GM21723 (cell line): ENCODE results near the gene LIPH.

Source experiments
- ATAC-seq: cut with Tn5 transposase; IDR thresholded peaks from one replicate; pipeline ENCODE4 v1.9.1; 2021; ENCODE audit warnings: mild to moderate bottlenecking, moderate library complexity; ENCODE audit not compliant: unreplicated experiment

Gene LIPH

DNA sequence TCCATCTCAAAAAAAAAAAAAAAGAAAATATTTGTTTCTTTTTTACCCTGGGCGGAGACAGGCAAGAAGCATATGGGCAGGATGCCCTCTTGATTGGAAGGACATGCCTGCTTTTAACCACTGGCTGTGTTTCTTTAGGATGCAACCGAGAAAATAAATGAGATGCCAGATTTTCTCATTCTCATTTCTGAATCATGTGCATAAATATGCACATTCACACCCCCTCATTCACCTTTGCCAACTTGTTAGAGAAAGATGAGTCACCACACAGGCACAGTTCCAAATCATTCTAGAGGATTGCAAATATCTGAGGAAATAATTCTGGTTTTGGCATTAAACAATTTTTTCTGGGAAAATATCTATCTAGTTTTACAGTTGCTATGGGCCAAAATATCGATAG, 3.3 kb downstream of the LIPH start:
- no peak for ATAC-seq

DNA sequence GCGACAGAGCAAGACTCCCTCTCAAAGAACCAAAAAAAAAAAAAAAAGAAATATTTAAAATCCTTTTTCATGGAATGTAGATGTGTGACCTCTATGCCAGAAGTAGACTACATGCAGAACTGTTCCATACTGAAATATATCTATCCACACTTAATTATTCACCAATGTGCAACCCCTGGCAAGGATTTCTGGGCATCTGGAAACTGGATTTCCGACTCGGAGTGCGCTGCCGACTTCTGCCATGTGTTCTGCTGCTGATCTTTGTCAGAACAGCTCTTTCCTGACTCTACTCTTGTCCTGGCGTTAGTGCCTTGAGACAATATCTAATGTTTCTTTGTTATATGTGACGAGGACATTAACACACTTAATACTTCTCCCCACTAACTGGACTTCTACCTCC, 11.7 kb downstream of the LIPH start:
- no peak for ATAC-seq

DNA sequence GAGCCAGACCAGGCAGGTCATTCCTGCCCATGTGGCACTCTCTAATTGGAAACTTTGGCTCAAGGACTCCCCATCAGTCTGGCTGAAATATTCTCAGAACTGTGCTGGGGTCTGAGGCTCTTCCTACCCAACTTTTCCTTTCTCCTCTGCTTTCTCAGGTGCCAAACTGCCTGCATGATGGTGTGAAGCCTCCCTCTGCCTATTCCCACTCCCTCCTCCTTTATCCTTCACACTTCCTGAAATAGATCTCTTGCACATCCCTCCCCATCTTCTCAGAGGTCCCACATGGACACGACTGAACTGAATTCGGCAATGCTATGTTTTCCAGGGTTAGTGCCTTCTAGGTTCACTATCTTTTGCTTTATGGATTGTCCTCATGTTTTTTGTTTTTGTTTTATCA, 12.5 kb downstream of the LIPH start:
- no peak for ATAC-seq

DNA sequence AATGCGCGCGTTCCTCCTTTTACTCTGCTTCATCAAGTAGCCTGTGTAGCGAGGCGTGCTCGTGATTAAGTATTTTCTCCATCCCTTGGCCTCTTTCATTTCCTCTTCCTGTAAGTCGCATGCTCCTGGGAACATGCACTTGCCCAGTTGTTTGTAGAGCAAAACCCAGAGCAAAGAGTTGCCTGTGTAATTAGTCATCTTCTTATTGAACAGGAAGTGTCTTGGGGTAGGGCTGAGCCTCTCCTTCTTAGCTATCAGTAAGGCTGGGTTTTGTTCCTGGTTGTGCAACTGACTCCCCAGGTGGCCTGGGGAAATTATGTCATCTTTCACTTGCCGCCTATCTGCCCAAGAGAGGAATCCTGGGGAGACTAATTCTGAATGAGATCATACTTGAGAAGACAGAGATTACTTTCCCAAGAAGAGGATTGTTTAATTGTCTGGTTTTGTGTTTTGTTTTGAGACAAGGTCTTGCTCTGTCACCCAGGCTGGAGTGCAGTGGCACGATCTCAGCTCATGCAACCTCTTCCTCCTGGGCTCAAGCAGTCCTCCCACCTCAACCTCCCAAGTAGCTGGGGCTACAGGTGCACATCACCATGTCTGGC, 14.9 kb downstream of the LIPH start:
- ATAC-seq, result peak; percentile 98

DNA sequence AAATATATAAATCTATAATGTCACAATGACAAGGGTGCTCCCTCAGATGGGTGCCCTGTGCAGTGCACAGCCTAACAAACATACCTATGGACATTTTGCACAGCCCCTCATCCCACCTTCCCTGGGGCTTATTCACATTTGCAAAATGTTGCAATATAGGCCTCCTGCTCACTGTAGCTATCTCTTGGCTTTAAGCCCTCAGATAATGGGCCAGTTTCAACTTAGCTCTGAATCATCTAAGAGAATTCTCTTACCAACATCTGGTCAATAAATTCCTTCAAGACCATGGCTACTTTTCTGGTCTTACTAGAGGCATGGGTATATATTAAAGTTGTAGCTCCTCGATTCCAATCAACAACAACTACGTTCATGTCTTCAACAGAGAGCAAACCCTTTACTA, 17.9 kb downstream of the LIPH start:
- no peak for ATAC-seq

DNA sequence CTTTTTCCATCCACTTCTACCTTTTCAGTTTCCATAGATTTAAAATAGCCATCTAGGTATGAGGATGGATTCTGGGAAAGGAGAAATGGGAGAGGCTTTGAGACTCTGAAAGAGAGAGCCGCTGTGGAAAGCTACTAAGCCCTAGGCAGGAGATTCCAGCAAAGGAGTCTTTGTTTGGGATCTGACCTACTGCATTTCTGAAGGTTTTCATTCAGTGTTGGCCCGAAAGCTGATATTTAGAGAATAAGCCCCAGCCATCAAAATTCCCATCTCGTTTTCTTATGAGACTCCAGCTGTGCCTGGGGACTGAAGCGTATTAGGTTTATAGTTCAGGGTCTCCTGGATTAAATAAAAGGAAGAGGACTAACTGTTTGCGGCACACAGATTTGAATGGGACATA, 19.5 kb downstream of the LIPH start:
- no peak for ATAC-seq

DNA sequence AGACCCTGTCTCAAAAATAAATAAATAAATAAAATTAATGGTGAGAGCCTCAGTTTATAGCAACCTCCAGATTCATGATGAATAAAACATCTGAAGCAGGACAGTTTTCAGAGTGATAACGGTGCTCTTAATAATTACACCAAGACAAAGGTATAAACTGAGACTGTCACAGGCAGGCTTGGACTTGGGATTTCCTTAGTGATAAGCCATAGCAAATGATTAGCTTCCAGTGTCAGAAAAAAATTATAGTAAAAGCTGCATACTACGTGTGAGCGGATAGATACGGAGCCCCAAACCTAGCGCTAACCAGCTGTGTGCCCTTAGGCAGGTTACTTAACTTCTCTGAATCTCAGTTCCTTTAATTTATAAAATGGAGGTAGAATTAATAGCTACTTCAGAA, 21.5 kb downstream of the LIPH start:
- ATAC-seq, result no peak

DNA sequence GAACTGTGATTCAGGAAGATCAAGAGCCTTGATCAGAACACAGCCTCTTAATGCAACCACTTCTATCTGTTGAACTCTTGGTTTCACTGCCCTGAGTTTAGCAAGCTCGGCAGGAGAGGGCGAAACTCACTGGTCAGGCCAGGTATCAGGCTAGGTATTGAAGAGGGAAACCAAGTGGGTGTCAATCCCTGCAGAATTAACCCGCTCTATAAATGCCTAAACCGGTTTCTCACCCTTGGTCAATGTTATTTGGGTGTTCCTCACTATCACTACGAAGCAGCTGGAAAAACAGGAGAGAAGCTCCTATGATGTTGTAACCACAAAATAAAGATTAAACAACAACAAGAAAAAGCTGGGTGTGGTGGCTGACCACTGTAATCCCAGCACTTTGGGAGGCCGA, 23.9 kb downstream of the LIPH start:
- ATAC-seq, result no peak

DNA sequence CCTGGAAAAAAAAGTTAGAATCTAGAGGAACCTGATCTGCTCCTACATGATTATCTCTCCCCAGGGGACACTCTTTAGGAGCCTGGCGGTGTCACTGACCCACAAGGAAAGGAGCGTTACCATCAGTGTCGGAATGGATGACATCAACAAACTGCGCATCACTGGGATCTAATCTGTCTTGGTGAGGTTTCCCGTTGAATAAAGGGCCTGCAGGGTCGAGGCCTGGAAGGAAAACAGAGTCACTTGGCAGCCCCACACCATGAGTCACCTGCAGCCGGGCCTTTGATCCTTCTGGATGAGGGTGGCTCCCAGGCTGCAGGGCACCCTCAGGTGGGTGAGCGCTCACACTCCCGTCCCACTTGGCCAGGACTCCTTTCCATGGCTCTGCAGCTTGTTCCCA, 25.0 kb downstream of the LIPH start:
- no peak for ATAC-seq

DNA sequence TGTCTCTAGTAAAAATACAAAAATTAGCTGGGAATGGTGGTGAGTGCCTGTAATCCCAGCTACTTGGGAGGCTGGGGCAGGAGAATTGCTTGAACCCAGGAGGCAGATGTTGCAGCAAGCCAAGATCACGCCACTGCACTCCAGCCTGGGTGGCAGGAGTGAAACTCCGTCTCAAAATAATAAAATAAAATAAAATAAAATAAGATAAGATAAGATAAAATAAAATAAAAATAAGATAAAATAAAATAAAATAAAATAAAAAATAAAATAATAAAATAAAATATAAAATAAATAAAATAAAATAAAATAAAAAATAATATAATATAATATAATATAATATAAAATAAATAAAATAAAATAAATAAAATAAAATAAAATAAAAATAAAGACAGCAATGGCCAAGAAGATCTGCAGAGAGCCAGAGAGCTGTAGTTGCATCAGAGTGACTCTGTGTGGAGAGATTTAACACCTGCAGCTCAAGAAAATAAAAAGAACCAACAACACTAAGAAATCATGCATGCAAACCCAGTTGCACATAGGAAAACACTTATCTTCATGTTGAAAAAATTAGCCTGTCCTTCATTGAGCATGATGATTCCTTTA, 25.9 kb downstream of the LIPH start:
- ATAC-seq, result no peak

DNA sequence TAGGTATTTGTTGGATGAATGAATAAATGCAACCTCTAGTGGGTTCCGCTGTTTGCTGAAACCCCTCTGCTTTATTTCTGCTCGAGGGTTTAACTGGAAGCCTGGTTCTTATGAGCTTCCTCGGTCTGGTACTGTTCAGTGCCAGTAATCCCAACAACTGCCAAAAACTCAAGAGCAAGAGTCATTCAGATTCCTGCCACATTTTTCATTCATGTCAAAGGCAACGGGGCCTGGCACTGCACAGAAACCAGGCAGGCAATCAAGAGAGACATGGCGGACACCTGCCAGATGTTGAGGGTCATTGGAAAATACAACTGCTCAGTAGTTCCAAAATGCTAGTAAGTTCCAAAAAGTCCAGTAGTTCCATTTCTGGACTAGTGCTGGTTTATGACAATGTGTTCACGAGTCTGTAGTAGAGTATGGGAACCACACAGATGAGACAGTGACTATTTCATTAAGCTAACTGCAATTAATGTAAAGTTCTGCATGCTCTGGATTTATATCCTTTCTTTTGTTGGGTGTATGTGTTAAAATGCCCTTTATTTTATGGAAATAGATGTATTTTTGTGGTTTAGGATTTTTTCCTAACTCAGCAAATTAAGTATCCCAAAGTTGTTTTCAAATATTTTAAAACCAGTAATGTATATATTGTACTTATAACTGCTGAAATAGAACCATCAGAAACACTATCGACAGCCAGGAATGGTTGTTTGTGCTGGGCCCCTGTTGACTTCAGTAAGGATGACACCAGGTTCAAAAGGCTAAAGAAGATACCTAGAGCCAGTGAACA, 30.8 kb downstream of the LIPH start:
- no peak for ATAC-seq

DNA sequence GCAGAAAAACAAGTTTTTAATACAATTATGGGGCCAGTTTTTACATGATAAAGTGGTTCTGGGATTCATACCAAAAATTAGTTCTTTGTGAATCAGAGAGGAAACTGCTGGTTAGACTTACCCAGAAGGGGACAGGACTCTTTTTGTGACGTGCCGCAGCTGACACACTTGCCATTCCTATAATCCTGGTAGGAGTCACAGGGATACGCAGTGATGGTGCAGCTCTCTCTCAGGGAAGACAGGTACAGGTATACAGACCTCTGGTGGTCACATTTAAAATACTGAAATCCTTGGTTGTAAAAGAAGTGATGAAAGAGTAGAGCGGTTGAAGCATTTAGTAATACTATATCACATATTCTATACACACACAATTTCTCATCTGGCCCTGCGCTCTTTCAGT, 33.4 kb downstream of the LIPH start:
- no peak for ATAC-seq

DNA sequence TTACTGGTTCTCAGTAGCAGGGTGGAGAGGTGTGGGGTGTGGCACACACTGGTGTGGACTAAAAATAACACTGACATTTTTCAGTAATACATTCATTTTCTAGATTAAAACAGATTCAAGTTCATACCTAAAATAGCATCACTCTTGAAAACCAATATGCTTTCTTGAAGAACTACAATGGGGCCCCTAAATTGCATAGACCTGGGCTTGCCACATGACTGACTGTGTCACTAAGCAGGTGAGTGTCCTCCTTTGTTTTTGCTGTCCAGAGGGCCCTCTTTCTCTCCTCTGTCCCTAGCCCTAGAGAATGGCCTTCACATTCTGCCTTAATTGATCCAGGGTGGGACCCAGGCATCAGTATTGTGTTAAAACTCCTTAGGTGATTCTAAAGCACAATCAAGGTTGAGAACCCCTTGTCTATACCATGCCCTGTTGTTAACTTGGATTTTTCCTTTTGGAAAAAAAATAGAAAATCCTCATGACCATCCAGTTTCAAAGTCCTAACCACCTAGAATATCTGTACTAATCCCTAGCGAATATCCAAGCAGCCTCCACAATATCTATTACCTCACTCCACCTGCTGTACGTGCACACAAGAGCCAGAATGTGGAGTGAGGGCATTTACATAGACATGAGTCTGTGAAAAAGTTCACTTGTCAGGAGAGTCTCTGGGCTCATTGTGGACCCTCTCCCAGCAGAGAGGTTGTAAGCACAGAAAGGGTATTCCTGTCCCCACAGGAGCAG, 34.8 kb downstream of the LIPH start:
- ATAC-seq, result no peak

DNA sequence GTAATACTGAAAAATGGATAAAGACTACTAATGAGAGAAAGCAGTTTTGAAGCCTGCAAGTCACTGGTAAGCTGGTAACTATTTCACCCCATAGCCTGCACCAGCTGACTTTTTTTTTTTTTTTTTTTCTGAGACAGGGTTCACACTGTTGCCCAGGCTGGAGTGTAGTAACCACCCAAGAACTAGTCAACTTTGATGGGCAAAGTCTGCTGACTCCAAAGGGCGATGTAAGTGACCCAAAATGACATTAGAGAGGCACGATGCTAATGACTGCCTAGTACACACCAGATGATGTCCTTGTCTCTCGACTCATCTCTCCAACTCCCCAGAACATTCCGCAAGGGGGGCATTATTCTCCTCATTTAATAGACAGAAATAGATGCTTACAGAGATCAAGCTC, 40.7 kb downstream of the LIPH start:
- ATAC-seq, result no peak

DNA sequence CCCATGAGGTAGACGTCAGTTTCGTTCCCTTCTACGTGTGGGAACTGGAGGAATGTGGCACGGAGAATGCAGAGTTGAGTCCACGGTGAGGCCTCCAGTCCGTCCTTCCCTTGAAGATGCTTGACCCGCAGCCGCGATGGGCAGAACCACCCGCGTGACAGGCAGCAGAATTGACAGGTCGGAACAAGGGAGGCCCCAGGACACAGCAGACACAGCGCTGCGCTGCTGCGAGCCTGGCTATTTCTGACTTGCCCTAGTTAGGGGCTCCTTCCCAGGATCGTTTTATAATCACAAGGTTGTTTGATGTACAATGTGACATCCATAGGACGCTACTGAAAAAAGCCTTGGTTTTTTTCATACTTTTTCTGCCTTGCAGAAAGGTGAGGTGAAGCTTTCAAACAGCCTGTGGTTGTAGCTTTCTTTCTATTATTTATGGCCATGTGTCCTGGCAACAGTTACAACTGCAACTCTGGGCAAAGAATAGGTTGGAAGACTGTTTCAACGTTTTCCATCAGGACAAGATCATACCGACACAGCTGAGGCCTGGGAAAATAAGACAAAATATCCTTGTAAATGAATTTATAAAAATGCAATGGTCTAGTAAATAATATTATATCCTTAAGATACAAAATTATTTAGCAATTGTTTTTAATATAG, 43.9 kb downstream of the LIPH start:
- no peak for ATAC-seq

DNA sequence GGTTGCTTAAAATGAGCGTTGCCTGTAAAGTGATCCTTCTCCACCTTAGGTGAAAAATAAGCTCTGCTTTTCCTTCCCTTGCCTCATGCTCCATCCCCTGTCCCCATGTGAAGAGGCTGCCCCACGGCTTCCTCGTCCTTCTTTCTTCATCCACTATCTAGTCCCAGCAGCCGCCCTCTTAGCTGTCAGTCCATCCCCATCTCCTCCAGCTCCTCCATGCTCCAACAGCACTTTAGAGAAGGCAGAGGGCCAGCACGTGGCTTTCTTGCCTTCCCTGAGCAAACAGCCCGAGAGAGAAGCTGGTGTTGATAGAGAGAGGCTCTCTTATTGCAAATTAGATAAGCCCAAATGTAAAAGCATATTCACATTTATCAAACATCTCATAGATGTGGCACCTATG, 44.5 kb downstream of the LIPH start:
- ATAC-seq, result no peak

DNA sequence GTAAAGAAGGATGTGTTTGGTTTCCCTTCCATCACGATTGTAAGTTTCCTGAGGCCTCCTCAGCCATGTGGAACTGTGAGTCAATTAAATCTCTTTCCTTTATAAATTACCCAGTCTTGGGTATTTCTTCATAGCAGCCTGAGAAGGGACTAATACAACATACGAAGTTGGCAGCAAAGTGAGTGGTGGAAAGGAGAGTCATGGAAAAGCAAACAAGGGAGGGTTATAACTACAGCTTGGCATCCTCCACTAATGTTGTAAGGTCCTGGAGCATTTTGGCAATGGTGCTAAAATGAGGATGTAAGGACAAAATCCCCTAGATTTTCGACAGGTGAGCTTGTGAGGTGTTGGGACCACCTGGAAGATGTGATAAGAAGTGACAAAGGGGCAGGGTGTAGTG, 47.8 kb downstream of the LIPH start:
- ATAC-seq, result no peak

DNA sequence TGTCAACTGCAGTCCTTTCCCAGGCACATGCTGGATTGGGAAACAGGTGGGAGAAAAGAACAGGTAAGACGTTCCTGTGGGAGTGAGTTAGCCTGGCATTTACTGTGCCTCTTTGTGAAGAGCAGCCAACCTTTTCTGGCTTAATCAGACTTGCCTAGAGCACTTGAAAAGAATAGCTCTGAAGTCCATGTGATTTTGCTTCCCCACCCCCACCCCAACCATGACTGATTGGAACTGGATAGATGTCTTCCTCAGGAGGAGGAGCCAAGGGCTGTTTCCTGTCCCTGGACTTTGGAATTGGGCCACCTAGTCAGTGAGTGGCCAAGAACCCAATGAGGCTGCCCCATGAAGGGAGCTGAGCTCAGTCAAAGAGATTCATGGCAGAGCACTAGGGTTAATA, 48.9 kb downstream of the LIPH start:
- no peak for ATAC-seq

DNA sequence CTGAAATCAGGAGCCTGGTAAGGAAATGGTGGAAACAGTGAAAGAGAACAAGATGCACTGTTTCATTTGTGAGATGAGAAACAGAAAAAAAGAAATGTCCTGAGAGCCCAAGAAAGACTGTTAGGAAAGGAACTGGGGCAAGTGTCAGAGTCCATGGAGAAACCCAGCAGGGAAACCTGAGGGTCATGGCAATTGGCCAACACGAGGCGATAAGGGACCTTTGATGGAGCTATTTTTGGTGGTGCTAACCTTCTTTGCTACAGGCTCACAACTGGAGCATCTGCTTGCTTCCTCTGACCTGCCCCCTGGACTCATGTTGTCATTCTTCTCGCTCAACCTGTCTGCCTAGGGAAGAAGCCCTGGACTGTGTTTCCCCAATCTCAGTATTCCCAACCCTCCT, 49.4 kb downstream of the LIPH start:
- no peak for ATAC-seq

DNA sequence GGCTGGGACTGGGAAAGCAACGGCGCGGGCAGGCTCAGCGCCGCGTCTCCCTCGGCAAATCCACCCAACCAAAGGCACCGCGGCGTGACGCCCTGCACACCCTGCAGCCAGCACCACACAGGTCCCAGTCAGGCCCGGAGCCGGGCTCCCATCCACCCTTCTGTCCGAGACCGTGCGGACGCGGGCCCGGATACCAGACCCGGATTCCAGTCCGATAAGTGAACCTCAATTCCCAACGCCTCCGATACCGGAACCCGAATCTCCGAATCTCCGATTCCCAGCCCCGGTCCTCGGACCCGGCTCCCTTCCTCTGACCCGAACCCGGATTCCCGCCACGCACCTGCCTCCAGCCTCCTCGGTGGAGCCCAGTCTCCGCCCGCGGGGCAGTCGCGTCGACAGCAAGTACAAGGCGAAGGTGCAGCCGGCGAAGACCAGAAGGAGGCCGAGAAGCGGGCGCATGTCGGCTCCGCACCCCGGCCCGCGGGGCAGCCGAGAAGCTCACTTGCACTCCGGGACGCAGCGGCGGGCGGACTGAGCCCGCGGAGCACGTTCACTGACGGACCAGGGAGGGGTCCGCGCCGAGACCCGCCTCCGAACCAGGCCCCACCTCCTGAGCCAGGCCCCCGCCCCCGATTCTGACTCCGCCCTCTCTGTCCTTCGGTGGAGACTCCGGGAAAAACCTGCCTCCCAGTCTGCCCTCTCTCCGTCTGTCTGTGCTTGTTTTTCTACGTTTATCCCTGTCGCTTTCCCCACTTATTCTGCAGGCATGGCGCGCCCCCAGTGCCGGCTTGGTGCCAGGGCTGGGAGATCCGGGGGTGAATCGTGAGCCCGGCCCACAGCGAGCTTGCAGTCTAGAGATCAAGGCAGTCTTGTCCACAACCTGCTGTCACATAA, 53.6 kb downstream of the LIPH start, which contains the start of gene TMEM41A:
TMEM41A (minus strand) TSS at position 533 of the 894 bp plus-strand sequence; CDS start at position 459, 74 bp downstream.
- peak; percentile 95 for ATAC-seq
